Bronchial epithelial cell (primary cell): Measurements from ENCODE around the gene TEPSIN. TPM values are rescaled to one million over a fixed set of nuclear protein-coding genes. Genes with fewer than 3 reads are reported as not detected.

Source experiments
- DNase-seq: peaks from one replicate; pipeline ENCODE4 v3.0.0-alpha.2; 2010; ENCODE audit warnings: low read depth
- FAIRE-seq: peaks from 2 replicates; lab custom pipeline; 2011; peaks lifted over from hg19 to GRCh38; lab: Jason Lieb, UNC
- H3K27me3 ChIP-seq: 2 replicates; pipeline ENCODE4 v1.5.1; 2011; ENCODE audit warnings: low read length; ENCODE audit not compliant: control insufficient read depth, insufficient read depth
- H3K36me3 ChIP-seq: 2 replicates; pipeline ENCODE4 v1.5.1; 2011; ENCODE audit warnings: low read length; ENCODE audit not compliant: control insufficient read depth, insufficient read depth
- H3K4me3 ChIP-seq: 2 replicates; pipeline ENCODE4 v1.5.1; 2011; ENCODE audit warnings: mild to moderate bottlenecking, low read depth, low read length, control low read depth
- CTCF ChIP-seq: IDR thresholded peaks from 2 replicates; pipeline ENCODE4 v1.5.1; 2011; ENCODE audit warnings: mild to moderate bottlenecking, moderate library complexity, low read length, control low read depth, inconsistent platforms; ENCODE audit not compliant: insufficient read depth, severe bottlenecking
- total RNA-seq: library from RNA; depleted of rRNA; stranded (reverse); fragments of >200 nt; gene quantifications from 2 replicates; pipeline ENCODE4 v1.2.1, GENCODE V29; 2014

TEPSIN gene
- total RNA-seq, 1 donor from 2014 or later = 5.8 TPM

GRCh38 chr17:81278831-81279230, 40.0 kb upstream of the TEPSIN start:
- no peak for TF ChIP-seq CTCF
- no peak for FAIRE-seq
- no peaks in the 10 kb centered on the region for H3K27me3 ChIP-seq
- H3K4me3 ChIP-seq = no peak overlapping the region
- peaks cover 30% of the 10 kb centered on the region for H3K36me3 ChIP-seq
- DNase-seq = no peak

- TF ChIP-seq CTCF = no peak
- no peaks in the 10 kb centered on the region for H3K27me3 ChIP-seq
- FAIRE-seq (no peak), DNase-seq (no peak)
- H3K36me3 ChIP-seq = peaks cover 34% of the 10 kb centered on the region
- H3K4me3 ChIP-seq = no peak overlapping the region
These were observed 39.3 kb upstream of the TEPSIN start for GRCh38 chr17:81277946-81278693.

- Histone ChIP-seq H3K36me3 (peaks cover 37% of the 10 kb centered on the region), H3K4me3 (no peak overlapping the region), H3K27me3 (no peaks in the 10 kb centered on the region)
- no peak for DNase-seq
- TF ChIP-seq CTCF = no peak
- no peak for FAIRE-seq
These were observed 38.6 kb upstream of the TEPSIN start for GRCh38 chr17:81277421-81277820.

- no peak for TF ChIP-seq CTCF
- FAIRE-seq (no peak), DNase-seq (no peak)
- H3K36me3 ChIP-seq = peaks cover 33% of the 10 kb centered on the region
- no peak overlapping the region for H3K4me3 ChIP-seq
- no peaks in the 10 kb centered on the region for H3K27me3 ChIP-seq
These were observed 37.9 kb upstream of the TEPSIN start for GRCh38 chr17:81276781-81277180.

GRCh38 chr17:81274471-81274855, 35.6 kb upstream of the TEPSIN start:
- H3K27me3 ChIP-seq = no peaks in the 10 kb centered on the region
- no peak overlapping the region for H3K4me3 ChIP-seq
- H3K36me3 ChIP-seq = peaks cover 35% of the 10 kb centered on the region
- no peak for DNase-seq
- FAIRE-seq = no peak
- no peak for TF ChIP-seq CTCF
